Measurements from ENCODE around the gene FOXJ3.

FOXJ3 gene

DNA sequence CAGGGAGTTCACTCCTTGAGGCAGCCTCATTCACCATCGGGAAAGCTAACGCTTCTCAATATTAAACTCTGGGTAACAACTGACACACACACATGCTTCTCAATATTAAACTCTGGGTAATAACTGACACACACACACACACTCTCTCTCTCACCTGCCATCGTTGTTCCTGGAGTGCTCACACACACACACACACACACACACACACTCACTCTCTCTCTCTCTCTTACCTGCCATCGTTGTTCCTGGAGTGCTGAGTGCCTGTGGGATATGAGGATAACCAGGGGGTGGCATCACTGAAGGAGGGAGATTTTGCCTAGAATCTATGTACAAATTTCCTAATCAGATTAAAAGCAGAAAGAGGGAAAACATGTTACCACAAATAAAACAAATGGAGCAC, 153.3 kb downstream of the FOXJ3 start:
- peaks cover 60% of the 10 kb centered on the region for H3K36me3 ChIP-seq
- no peak for TF ChIP-seq CTCF (IDR thresholded peaks at IDR 0.05)

GRCh38 chr1:42179900-42180329, 155.1 kb downstream of the FOXJ3 start:
- no peaks in the 10 kb centered on the region for H3K27me3 ChIP-seq
- no peaks in the 10 kb centered on the region for H3K9me3 ChIP-seq
- TF ChIP-seq CTCF (IDR thresholded peaks at IDR 0.05), result no peak
- peaks cover 59% of the 10 kb centered on the region for H3K36me3 ChIP-seq
- no peak overlapping the region for H3K27ac ChIP-seq
- H3K4me3 ChIP-seq (ENCODE audit: low read depth in 1 of 2, low read length in 1 of 2), result no peak overlapping the region
- no peaks in the 10 kb centered on the region for H3K4me1 ChIP-seq (ENCODE audit: control insufficient read depth in 1 of 2, insufficient read depth in 1 of 2, low read depth in 1 of 2, low read length in 1 of 2)

More for the DNA sequence above, 153.3 kb downstream of the FOXJ3 start:
- H3K27ac ChIP-seq, result no peak overlapping the region
- H3K9me3 ChIP-seq, result no peaks in the 10 kb centered on the region
- H3K4me3 ChIP-seq (ENCODE audit: low read depth in 1 of 2, low read length in 1 of 2), result no peak overlapping the region
- H3K4me1 ChIP-seq (ENCODE audit: control insufficient read depth in 1 of 2, insufficient read depth in 1 of 2, low read depth in 1 of 2, low read length in 1 of 2), result no peaks in the 10 kb centered on the region
- no peaks in the 10 kb centered on the region for H3K27me3 ChIP-seq

DNA sequence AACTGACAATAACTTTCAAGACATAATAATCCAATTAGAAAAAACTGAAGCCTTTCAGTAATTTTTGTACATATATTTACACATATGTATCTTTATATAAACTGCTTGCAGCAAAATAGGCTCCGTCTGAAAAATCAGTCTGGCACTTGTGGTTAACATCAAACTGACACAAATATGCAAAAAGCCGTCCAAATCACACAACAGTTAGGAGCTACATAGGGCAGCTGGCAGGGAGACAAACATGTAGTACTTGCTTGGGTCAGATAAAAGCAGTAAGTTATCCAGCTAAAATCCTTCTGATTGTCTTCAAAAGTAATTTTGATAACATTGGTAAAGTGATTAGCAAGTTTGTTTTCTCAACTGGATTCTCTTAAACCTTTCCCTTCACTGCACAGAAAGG, 155.8 kb downstream of the FOXJ3 start:
- TF ChIP-seq CTCF (IDR thresholded peaks at IDR 0.05), result no peak

DNA sequence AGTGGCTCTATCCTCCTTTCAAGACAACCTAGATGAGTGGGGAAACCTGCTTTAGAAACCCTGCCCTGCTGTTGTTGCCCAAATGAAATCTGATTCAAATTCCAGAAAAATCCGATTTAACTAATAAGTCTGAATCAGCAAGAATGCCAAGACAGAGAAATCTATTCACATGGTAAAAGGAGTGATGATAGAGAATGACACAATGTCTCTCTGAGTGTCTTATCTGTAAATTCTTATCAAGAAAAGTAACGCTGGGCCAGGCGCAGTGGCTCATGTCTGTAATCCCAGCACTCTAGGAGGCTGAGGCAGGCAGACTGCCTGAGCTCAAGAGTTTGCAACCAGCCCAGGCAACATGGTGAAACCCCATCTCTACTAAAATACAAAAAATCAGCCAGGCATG, 156.8 kb downstream of the FOXJ3 start:
- peaks cover 57% of the 10 kb centered on the region for H3K36me3 ChIP-seq
- H3K4me3 ChIP-seq (ENCODE audit: low read depth in 1 of 2, low read length in 1 of 2), result no peak overlapping the region
- H3K27me3 ChIP-seq, result no peaks in the 10 kb centered on the region
- no peaks in the 10 kb centered on the region for H3K4me1 ChIP-seq (ENCODE audit: control insufficient read depth in 1 of 2, insufficient read depth in 1 of 2, low read depth in 1 of 2, low read length in 1 of 2)
- no peak for TF ChIP-seq CTCF (IDR thresholded peaks at IDR 0.05)
- no peaks in the 10 kb centered on the region for H3K9me3 ChIP-seq
- H3K27ac ChIP-seq, result no peak overlapping the region

More for the DNA sequence above, 155.8 kb downstream of the FOXJ3 start:
- Histone ChIP-seq H3K4me3 (ENCODE audit: low read depth in 1 of 2, low read length in 1 of 2) (no peak overlapping the region), H3K36me3 (peaks cover 64% of the 10 kb centered on the region), H3K4me1 (ENCODE audit: control insufficient read depth in 1 of 2, insufficient read depth in 1 of 2, low read depth in 1 of 2, low read length in 1 of 2) (no peaks in the 10 kb centered on the region), H3K9me3 (no peaks in the 10 kb centered on the region), H3K27me3 (no peaks in the 10 kb centered on the region), H3K27ac (no peak overlapping the region)

DNA sequence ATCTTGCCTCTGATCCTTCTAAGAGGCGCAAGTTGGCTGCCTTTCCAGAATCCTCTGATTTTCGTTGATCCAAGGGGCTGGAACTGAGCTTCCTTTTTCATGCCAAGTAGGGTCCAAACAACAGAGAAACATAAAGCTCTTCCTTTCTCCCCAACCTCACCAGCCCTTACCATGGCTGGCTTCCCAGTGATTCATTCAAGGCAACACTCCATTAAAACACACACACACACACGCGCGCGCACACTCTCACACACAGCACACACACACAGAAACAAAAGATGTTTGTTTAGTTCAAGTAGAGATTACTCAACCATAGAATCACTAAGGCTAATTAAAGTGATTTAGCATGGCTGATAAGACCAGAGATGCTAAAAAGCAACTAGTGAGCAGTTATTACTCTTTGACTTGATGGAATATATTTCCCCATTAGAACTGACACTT, 157.5 kb downstream of the FOXJ3 start:
- Histone ChIP-seq H3K4me1 (ENCODE audit: control insufficient read depth in 1 of 2, insufficient read depth in 1 of 2, low read depth in 1 of 2, low read length in 1 of 2) (no peaks in the 10 kb centered on the region), H3K4me3 (ENCODE audit: low read depth in 1 of 2, low read length in 1 of 2) (no peak overlapping the region), H3K36me3 (peaks cover 53% of the 10 kb centered on the region), H3K27ac (no peak overlapping the region), H3K9me3 (no peaks in the 10 kb centered on the region), H3K27me3 (no peaks in the 10 kb centered on the region)
- no peak for TF ChIP-seq CTCF (IDR thresholded peaks at IDR 0.05)

All from neutrophil (primary cell).